Tibial nerve (tissue), 3 donors: Measurements from ENCODE around the gene TMEM132E.

ENCODE experiments used
- POLR2A ChIP-seq, 2 donors: fragments of 450-650 bp; IDR thresholded peaks; one replicate each; pipeline ENCODE4 v1.6.1; 2017; ENCODE audit warnings: antibody characterized with exemption in 2 of 2, mild to moderate bottlenecking in 2 of 2, moderate library complexity in 2 of 2
- TF ChIP-seq, protein P1 (sequence below), 5 experiments: fragments of 200-600 bp in 3 of 5; fragments of 450-650 bp in 2 of 5; sonication (generic) in 3 of 5; IDR thresholded peaks; one replicate each; pipeline ENCODE4 v1.5.1; 2016 to 2019; ENCODE audit warnings: antibody characterized with exemption in 5 of 5, mild to moderate bottlenecking in 3 of 5, moderate library complexity in 2 of 5

DNA sequence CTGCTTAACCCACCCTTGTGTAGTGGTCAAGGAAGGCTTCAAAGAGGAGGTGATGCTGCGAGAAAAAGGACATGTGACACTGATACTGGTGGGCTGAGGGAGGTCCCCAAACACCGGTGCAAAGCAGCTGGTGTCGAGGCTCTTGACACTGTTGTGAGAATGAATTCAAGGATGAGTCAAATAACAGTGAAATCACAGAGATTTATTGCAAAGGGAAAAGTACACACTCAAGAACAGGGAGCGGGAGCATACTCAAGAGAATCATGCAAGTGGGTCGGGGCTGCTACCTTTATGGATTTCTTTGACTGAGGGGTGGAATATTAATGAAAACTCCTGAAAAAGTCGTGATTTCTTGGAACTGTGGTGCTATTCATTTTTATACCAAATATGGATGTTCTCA is 31.1 kb downstream of the TMEM132E start:
- TF ChIP-seq POLR2A (IDR thresholded peaks at IDR 0.05): no peak
- TF ChIP-seq, protein P1, sequence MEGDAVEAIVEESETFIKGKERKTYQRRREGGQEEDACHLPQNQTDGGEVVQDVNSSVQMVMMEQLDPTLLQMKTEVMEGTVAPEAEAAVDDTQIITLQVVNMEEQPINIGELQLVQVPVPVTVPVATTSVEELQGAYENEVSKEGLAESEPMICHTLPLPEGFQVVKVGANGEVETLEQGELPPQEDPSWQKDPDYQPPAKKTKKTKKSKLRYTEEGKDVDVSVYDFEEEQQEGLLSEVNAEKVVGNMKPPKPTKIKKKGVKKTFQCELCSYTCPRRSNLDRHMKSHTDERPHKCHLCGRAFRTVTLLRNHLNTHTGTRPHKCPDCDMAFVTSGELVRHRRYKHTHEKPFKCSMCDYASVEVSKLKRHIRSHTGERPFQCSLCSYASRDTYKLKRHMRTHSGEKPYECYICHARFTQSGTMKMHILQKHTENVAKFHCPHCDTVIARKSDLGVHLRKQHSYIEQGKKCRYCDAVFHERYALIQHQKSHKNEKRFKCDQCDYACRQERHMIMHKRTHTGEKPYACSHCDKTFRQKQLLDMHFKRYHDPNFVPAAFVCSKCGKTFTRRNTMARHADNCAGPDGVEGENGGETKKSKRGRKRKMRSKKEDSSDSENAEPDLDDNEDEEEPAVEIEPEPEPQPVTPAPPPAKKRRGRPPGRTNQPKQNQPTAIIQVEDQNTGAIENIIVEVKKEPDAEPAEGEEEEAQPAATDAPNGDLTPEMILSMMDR (IDR thresholded peaks at IDR 0.05): no peak
